Lung (tissue), 12 donors: ENCODE measurements around the gene TMEM158. TPM values are rescaled to one million over a fixed set of nuclear protein-coding genes. Genes with fewer than 3 reads are reported as not detected.

Source experiments
- ATAC-seq: fragments of 200-7000 bp; cut with Tn5 transposase; one replicate; pipeline ENCODE4 v1.9.1; 2020; ENCODE audit warnings: moderate number of reproducible peaks; ENCODE audit not compliant: insufficient read depth, low FRiP score
- DNase-seq, 3 donors: peaks; one replicate each; pipeline ENCODE4 v3.0.0-alpha.2; 2013 to 2017
- H3K27ac ChIP-seq, 2 donors: one replicate each; pipeline ENCODE4 v1.5.1; 2013; ENCODE audit warnings: mild to moderate bottlenecking in 2 of 2, moderate library complexity in 2 of 2, control low read depth in 1 of 2, inconsistent platforms in 1 of 2, low read depth in 1 of 2, low read length in 1 of 2
- H3K27me3 ChIP-seq, 3 donors: one replicate each; pipeline ENCODE4 v1.5.1; 2013; ENCODE audit warnings: low read length in 2 of 3; ENCODE audit not compliant: control insufficient read depth in 3 of 3, insufficient read depth in 3 of 3
- H3K36me3 ChIP-seq, 4 donors: one replicate each; pipeline ENCODE4 v1.5.1; 2013; ENCODE audit warnings: low read length in 4 of 4, mild to moderate bottlenecking in 1 of 4, moderate library complexity in 1 of 4; ENCODE audit not compliant: control insufficient read depth in 4 of 4, insufficient read depth in 4 of 4
- H3K4me1 ChIP-seq, 5 donors: one replicate each; pipeline ENCODE4 v1.5.1; 2013; ENCODE audit warnings: low read length in 5 of 5, mild to moderate bottlenecking in 2 of 5, moderate library complexity in 1 of 5; ENCODE audit not compliant: control insufficient read depth in 5 of 5, insufficient read depth in 5 of 5
- H3K4me3 ChIP-seq: one replicate; pipeline ENCODE4 v1.5.1; 2013; ENCODE audit warnings: mild to moderate bottlenecking, control low read depth, moderate library complexity
- H3K9ac ChIP-seq, 2 donors: one replicate each; pipeline ENCODE4 v1.5.1; 2013; ENCODE audit warnings: low read length in 2 of 2, control low read depth in 1 of 2; ENCODE audit not compliant: insufficient read depth in 1 of 2
- H3K9me3 ChIP-seq, 4 donors: one replicate each; pipeline ENCODE4 v1.5.1; 2013; ENCODE audit warnings: low read length in 3 of 4, mild to moderate bottlenecking in 1 of 4, moderate library complexity in 1 of 4; ENCODE audit not compliant: control insufficient read depth in 4 of 4, insufficient read depth in 3 of 4
- WGBS, 2 donors: extraction: QIAGEN DNeasy Blood & Tissue Kit; methylation state at CpG; one replicate each; pipeline ENCODE4 v1.1.7; 2013; 5-methylcytosine and 5-hydroxymethylcytosine counted together
- polyA plus RNA-seq, 2 donors: library from polyadenylated mRNA; stranded (reverse); fragments of 200-250 nt; gene quantifications; one replicate each; pipeline ENCODE4 v1.2.1, GENCODE V29; 2013
- total RNA-seq, 2 donors: library from RNA; depleted of rRNA in 1 of 2; stranded (reverse); fragments of >200 nt in 1 of 2; gene quantifications; one replicate each; pipeline ENCODE4 v1.2.1, GENCODE V29; 2014 to 2021
- TF ChIP-seq, protein P1 (sequence below): IDR thresholded peaks from 2 replicates; pipeline ENCODE4 v1.5.1; 2012; ENCODE audit warnings: mild to moderate bottlenecking; ENCODE audit errors: control extremely low read depth, extremely low read depth
- donor health status: control.
- donor health status: control.
- donor health status: Bipolar disorder and iron deficiency.
- donor health status: healthy.
- donor health status: DM: yes; HTN: yes; CAD: no.

TMEM158 gene
- total and polyA plus RNA-seq, 4 donors = 1.1 to 3.4 (median 1.4) TPM

GRCh38 chr3:45258317-45258716 lies 32.2 kb upstream of the TMEM158 start:
- no peaks in the 10 kb centered on the region for H3K36me3 ChIP-seq
- H3K9me3 ChIP-seq = peaks cover 0 to 2% (median 0%) of the 10 kb centered on the region in 4 donors
- H3K27me3 ChIP-seq = no peaks in the 10 kb centered on the region
- H3K4me3 ChIP-seq = no peak overlapping the region
- DNase-seq = no peak
- WGBS, 2 donors = 41 to 58% methylated on average over 3 of the region's 3 CpGs
- peaks cover 0 to 3% (median 0%) of the 10 kb centered on the region in 5 donors for H3K4me1 ChIP-seq
- no peak overlapping the region for H3K9ac ChIP-seq
- TF ChIP-seq, protein P1, sequence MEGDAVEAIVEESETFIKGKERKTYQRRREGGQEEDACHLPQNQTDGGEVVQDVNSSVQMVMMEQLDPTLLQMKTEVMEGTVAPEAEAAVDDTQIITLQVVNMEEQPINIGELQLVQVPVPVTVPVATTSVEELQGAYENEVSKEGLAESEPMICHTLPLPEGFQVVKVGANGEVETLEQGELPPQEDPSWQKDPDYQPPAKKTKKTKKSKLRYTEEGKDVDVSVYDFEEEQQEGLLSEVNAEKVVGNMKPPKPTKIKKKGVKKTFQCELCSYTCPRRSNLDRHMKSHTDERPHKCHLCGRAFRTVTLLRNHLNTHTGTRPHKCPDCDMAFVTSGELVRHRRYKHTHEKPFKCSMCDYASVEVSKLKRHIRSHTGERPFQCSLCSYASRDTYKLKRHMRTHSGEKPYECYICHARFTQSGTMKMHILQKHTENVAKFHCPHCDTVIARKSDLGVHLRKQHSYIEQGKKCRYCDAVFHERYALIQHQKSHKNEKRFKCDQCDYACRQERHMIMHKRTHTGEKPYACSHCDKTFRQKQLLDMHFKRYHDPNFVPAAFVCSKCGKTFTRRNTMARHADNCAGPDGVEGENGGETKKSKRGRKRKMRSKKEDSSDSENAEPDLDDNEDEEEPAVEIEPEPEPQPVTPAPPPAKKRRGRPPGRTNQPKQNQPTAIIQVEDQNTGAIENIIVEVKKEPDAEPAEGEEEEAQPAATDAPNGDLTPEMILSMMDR = no peak
- no peak overlapping the region for H3K27ac ChIP-seq
- no peak for ATAC-seq

GRCh38 chr3:45253316-45253715 lies 27.2 kb upstream of the TMEM158 start:
- Histone ChIP-seq H3K9ac (no peak overlapping the region), H3K9me3 (no peaks in the 10 kb centered on the region), H3K27me3 (no peaks in the 10 kb centered on the region), H3K27ac (no peak overlapping the region), H3K4me1 (peaks cover 0 to 26% (median 10%) of the 10 kb centered on the region in 5 donors), H3K36me3 (no peaks in the 10 kb centered on the region), H3K4me3 (no peak overlapping the region)
- TF ChIP-seq, protein P1 = no peak
- WGBS, 2 donors = 70 to 88% methylated on average over 3 of the region's 3 CpGs
- ATAC-seq (no peak), DNase-seq (peak; percentile 57 to 88 (median 82))

GRCh38 chr3:45252826-45253225 lies 26.7 kb upstream of the TMEM158 start:
- TF ChIP-seq, protein P1 = no peak
- H3K9ac ChIP-seq = no peak overlapping the region
- DNase-seq = no peak

GRCh38 chr3:45249391-45249790 lies 23.3 kb upstream of the TMEM158 start:
- Histone ChIP-seq H3K9ac (no peak overlapping the region), H3K4me1 (peaks cover 0 to 26% (median 10%) of the 10 kb centered on the region in 5 donors), H3K27me3 (no peaks in the 10 kb centered on the region), H3K9me3 (no peaks in the 10 kb centered on the region), H3K36me3 (no peaks in the 10 kb centered on the region), H3K4me3 (no peak overlapping the region), H3K27ac (no peak overlapping the region)
- WGBS, 2 donors = 40 to 79% methylated on average over 1 of the region's 1 CpG
- DNase-seq = peak in 2 of 3 donors; percentile 82 to 91
- no peak for ATAC-seq
- TF ChIP-seq, protein P1 = no peak

More at GRCh38 chr3:45252826-45253225, 26.7 kb upstream of the TMEM158 start:
- no peak for ATAC-seq
- Histone ChIP-seq H3K4me3 (no peak overlapping the region), H3K9me3 (no peaks in the 10 kb centered on the region), H3K4me1 (peaks cover 0 to 26% (median 10%) of the 10 kb centered on the region in 5 donors), H3K36me3 (no peaks in the 10 kb centered on the region), H3K27me3 (no peaks in the 10 kb centered on the region), H3K27ac (no peak overlapping the region)
- 67 to 77% methylated on average over 5 of the region's 5 CpGs for WGBS, 2 donors
